HL-60/S4 treated with phorbol 12-myristate 13-acetate at 8.2 ng/mL for 4 days and 3 days (cell line): Measurements from ENCODE around the gene FAM13C.
"Not testable (repeated sequence)": the region's sequence is repeated elsewhere in the genome, so short reads cannot be mapped to it uniquely, and the experiment has no call there.

Experiments
- in situ Hi-C: fragments of 300-500 bp; cut with MboI; formaldehyde crosslinking; loops from 2 replicates; pipeline ENCODE4 v1.15.0; 2022; ENCODE audit warnings: low sequenced_read_pairs

The FAM13C gene

DNA sequence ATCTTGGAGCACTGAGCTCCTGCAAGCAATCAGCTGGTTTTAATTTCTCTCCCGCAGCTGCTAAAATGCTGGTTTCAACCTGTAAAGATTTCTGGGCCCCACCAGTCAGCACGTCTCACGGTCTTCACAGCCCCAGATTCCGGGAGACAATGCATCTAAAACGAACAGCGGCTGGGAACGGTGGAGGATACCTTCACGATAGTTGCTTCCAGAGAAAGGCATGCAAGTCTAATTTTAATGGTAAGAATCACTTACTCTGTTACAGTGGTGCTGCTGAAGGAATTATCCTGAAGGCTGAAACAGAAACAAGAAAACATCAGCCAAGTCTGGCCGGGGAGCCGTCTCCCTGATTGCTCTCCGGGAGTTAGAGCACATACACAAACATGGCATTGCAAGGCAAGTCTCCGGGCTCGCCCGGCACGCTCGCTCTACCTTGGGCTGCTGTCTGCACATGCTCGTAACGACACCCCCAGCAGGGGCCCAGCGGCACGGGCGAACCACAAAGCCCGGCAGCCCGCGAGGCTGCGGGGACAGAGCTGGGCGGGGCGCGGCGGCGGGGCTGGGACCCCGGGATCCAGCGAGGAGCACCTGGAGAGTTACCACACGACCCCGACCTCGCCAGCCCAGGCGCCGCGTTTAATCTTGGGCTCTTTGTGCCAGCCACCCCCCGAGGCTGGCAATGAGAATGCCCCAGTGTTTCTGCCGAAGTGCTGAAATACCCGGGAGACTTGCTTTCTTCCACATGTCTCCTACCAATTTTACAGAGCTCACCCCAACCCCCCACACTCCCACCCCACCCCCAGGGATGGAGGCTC lies at the start of gene FAM13C:
Gene FAM13C, minus strand, starts transcription at position 406 of the 815 bp plus-strand sequence. Its CDS starts 89 bp downstream, at position 317.
- in situ Hi-C loops, result no loop called here

DNA sequence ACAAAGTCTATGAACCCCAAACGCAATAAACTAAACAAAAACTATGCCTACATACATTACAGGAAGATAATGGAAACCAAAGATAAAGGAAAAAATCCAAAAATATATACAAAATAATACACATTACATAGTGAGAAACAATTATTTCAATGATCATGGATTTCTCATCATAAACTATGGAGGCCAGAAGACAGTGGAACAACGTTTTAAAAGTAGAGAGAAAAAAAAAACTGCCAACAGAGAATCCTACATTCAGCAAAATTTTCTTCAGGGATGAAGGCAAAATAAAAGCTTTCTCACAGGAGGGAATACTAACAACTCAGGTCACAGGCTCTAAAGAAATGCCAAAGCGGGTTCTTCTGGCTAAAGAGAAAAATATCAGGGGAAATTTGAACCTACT lies 42.9 kb upstream of the FAM13C start:
- in situ Hi-C loops, result no loop called here

DNA sequence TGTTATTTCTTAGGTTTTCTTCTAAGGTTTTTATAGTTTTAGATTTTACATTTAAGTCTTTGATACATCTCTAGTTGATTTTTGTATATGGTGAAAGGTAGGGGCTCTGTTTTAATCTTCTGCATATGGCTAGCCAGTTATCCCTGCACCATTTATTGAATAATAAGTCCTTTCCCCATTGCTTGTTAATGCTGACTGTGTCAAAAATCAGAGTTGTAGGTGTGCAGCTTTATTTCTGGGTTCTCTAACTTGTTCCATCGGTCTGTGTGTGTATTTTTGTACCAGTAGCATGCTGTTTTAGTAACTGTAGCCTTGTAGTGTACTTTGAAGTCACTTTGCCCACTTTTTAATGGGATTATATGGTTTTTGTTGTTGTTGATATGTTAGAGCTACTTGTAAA lies 37.9 kb upstream of the FAM13C start:
- in situ Hi-C loops, result no loop called here

DNA sequence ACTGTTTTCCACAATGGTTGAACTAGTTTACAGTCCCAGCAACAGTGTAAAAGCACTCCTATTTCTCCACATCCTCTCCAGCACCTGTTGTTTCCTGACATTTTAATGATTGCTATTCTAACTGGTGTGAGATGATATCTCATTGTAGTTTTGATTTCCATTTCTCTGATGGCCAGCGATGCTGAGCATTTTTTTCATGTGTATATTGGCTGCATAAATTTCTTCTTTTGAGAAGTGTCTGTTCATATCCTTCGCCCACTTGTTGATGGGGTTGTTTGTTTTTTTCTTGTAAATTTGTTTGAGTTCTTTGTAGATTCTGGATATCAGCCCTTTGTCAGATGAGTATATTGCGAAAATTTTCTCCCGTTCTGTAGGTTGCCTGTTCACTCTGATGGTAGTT lies 37.0 kb upstream of the FAM13C start:
- in situ Hi-C loops, result not testable (repeated sequence)

DNA sequence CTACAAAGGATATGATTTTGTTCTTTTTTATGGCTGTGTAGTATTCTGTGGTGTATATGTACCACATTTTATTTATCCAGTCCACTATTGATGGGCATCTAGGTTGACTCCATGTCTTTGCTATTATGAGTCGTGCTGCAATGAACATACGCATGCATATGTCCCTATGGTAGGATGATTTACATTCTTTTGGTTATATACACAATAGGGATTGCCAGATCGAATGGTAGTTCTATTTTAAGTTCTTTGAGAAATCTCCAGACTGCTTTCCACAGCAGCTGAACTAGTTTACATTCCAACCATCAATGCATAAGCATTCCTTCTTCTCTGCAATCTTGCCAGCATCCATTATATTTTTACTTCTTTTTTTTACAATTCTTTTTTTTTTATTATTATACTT lies 35.6 kb upstream of the FAM13C start:
- in situ Hi-C loops, result no loop called here

DNA sequence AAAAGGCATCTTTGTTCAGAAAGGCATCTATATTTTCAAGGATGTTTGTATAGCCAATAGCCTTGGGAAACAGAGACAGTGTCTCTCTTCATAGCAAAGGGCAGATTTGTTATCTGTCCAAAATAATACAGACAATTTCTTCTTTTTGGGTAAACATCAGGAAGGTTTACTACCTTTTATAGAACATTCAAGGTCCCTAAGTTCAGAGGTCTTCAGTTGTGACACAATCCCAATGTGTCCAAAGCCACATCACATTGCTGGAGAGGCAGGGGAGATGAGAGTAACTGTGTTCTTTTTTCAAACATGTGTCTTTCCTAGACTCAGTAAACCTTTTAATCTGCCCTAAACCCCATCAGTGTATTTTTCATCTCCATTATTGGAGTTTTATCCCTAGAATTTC lies 33.6 kb upstream of the FAM13C start:
- in situ Hi-C loops, result no loop called here

DNA sequence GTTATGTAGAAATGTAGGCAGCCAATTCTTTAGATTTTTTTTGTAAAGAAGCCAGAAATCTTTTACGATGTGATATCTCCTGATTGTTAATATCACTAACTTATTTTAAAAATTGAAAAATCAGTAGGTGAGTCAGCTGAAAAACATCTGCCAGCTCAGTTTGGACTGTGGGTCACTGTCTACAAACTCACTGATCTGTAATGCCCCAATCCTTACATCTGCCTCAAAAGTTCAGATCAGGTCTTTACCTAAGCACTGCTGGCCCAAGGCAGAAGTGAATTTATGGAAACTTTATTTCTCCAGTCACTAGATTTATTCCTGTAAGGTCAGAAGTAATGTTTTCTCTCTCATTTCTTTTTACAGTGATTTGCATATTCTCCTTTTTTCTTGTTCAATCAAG lies 31.0 kb upstream of the FAM13C start:
- in situ Hi-C loops, result no loop called here

DNA sequence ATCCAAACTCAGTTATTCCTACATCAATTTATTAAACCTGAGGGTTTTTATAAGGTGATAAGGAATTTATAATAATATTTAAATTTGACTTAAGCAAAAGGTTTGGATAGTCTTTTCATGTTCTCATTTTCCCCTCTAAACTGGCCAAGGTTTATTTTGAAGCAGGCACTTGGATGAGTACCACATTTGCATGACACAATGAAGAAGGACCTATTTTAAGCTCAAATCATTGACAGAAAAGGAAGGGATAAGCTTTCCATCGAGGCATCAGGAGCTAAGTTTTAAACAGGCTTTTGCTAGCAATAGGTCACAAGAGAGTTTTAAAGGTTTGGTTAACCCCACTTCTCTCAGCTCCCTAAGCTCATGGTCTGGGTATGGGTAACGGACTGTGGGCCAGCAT lies 28.7 kb upstream of the FAM13C start:
- in situ Hi-C loops, result no loop called here

DNA sequence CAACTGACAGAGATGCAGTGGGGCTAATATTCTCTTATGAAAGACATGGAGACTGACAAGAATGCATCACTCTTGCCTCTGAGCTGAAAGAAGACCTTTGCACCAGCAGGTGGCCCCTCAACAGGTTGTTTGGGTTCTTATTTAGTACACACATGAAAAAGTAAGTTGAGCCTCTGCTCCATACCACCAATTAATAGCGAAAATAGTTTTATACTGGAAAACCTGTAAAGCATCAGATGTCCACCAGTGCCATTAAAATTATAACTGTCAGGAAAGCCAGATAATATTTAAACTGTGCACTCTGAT lies 26.3 kb upstream of the FAM13C start:
- in situ Hi-C loops, result no loop called here

DNA sequence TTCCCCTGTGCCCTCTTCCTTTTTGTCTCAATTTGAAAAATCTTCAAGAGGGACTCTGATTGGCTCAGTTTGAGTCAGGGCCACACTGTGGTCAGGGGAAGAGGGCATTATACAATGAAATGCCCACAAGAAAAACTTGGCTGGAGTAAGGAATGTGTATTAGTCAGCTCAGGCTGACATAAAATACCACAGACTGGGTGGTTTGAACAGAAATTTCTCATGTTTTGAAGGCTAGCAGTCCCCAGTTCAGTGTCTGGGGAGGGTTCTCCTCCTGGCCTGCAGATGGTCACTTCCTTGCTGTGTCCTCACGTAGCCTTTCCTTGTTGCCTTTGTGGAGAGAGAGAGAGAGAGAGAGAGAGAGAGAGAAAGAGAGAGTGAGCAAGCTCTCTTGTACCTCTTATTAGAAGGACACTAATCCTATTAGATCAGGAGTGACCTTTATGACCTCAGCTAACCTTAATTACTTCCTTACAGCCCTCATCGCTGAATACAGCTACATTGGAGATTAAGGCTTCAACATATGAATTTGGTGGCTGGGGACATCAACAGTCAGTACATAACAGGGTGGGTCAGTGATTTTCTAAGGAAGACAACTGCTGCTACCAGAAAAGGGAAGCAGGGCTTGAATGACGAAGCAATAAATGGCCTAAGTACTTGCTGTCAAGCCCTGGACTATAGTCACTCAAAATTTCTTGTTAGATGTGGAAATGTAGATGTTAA lies 25.8 kb upstream of the FAM13C start:
- in situ Hi-C loops, result no loop called here

DNA sequence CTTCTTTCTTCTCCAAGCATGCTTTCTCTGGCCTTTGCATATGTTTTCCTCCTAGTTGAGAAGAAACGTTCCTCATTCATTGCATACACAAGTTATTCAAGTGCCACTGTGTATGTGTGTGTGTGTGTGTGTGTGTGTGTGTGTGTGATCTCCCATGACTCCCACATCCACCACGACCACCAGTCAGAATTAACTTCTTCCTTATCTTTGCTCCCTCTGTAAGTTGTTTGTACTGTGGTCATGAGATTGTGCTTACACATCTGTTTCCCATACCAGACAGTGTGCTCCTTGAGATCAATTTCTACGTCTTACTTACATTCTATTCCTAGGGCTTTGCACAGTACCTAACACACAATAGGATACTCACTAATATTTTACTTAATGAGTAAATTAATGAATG lies 22.4 kb upstream of the FAM13C start:
- in situ Hi-C loops, result no loop called here

DNA sequence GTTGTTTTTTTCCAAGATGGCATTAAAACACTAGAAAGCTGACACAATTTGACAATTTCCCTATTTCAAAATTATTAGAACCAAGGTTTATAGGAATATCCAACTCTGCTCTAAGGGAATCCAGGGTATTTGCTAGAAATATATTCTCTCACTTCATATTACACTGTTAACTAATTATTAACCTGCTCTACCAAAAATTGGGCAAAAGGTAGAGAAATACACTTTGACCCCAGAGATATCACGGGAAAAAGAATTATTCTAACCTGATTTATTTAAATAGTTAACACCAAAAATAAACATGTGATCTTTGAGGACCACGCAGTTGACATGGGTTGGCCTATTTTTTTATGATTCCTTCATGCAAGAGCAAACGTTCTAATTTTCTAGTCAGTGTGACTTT lies 21.6 kb upstream of the FAM13C start:
- in situ Hi-C loops, result no loop called here

DNA sequence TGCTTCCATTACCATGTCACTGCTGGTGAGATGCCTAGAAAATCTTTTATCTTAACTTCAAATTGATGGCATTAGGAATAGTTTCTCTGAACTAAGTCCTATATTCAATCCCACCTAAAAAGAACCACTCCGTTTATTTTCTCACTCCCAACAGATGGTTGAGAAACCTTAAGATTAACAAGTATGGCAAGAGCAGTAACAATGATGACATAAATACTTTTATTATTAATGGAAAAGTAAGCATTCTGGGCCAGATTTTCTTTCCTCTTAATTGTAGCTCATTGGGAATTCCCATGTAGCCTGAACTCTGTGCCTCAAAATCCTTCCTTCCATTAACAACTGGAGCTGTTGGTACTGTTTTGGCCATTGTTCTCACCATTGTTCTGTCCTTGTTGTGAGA lies 21.1 kb upstream of the FAM13C start:
- in situ Hi-C loops, result no loop called here

DNA sequence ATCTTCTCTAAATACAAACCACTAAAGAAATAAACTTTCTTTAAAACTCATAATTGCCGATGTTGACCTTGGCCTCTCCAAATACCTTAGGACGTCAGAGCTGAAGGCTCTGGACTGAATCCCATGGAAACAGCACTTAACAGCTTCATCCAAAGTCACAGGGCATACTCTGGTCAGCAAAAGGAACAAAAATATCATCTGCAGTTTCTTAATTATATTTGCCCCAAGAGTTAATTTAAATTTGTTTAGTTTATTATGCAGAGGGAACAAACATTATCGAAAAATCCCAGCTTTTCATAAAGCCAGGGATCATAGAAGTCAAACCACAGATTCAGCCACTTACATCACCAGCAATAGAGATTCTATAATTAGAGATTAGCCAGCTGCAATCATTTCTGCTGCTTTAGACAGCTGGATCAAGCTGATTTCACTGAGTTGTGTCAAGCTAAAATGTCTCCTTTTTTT lies 20.5 kb upstream of the FAM13C start:
- in situ Hi-C loops, result no loop called here

DNA sequence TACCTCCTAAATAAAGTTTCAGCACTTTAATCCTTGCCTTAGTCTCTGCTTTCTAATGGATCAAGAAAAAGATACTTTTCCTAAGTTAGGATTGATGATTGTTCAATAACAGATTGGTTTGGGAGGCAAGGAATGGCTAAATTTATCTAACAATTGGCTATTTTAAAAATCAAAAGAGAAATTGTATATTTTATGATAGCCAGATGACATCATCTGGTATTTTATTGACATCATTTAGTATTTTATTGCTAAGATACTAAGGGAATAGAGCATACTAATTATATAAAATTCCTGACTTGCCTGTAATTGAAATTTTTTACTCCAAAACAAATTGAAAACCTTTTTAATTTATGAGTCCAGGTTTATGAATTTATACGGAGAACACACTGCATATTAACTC lies 19.3 kb upstream of the FAM13C start:
- in situ Hi-C loops, result no loop called here

DNA sequence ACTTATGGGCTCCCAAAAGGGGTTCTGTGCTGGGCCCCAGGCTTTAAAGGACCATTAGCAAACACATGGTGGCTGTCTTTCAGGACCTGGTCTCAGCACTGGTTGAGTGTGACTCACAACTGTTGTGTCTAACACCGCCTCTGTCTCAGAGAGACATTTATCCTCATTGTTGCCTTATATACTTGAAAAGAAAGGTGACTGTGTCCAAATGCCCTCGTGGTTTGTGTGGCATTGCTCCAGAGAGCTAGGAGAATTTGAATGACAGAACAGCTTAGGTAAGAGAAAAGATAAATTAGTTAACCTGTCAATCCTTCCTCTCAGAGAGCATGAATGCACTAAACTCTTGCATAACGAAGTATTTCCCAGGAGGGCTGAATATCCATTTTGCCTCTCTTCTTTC lies 14.5 kb upstream of the FAM13C start:
- in situ Hi-C loops, result no loop called here

DNA sequence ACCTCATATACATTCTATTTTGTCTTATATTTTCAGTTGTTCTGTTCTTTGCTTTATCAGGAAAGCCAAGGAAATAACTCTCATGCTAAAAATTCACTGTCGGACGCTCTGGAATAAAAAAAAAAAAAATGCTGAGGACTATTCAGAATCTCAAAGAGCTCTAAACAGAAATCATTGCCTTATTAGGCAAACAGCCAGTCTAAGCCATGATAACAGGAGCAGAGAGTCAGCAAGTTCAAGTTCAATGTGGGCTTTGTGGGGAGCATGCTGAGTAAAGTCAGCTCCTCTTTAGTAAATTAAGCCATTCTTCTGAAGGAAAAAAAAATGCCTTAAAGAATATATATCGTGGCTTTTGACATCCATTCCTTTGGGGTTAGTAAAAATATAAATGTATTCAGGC lies 13.6 kb upstream of the FAM13C start:
- in situ Hi-C loops, result no loop called here

DNA sequence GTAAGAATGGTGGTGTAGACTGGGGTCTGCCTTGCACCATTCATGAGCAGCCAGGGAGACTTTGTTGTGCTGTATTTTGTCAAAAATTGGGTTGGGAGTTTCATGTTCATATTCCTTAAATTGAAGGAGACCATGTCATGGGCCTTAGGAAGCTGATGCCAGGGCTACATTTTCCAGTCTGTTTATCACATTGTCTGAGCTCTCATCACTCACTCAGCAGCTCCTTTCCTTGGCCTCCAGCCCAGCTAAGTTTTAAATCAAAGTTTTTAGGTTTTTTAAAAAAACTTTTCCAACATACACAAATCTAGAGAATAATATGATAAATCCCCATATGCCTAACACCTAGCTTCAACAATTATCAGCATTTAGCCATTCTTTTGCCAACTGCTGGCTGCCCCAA lies 12.6 kb upstream of the FAM13C start:
- in situ Hi-C loops, result no loop called here

DNA sequence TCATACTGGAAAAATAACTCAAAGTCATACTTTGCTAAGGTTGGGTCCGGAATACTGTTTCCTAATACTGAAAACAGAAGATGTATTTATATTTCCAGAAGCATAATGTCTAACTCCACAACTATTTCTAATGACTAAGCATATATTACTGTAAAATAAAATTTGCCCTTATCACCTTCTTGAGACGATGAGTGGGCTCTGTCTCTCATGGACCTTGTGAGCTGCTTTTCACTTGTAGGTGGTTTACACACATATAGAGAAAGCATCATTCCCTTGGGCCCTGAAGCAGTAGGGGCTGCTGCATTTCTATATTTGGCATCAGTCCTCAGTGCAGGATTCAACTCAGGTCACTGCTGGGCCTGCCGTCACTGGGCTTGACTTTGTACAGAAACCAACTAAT lies 10.7 kb upstream of the FAM13C start:
- in situ Hi-C loops, result no loop called here

DNA sequence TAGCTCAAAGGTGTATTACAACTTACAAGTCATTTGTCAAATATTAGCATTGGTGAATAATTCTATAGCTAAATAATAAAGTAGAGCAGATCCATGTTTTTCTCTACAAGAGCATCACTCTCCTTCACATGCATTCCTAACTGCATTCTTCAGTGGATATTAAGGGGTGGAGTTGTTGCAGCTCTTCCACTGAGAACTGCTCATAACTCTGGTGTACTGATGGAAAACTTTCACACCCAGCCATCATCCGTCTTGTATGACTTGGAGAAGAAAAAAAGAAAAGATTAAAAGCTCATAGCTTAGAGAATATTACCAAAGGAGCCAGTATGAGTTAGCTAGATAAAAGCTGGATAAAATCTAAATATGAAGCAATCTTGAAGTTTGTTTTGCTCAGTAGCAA lies 10.2 kb upstream of the FAM13C start:
- in situ Hi-C loops, result no loop called here

DNA sequence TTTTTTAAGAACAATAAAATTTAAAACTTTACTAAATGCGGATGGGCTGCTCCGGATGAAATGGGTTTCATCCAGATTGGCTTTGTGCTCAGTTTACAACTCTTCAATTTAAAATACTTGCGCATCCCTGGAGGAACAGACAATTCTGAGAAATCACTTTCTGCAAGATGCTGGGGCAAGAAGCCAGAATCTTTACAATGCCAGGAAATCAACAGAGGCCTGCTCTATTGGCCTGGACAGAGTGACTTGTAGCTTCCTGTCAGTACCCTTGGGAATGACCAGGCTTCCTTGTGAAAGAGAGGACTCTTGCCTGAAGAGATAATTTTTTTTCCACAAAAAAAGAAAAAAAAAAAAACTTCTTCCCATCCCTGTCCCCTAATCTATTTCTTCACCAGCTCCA lies 3.9 kb upstream of the FAM13C start:
- in situ Hi-C loops, result no loop called here

DNA sequence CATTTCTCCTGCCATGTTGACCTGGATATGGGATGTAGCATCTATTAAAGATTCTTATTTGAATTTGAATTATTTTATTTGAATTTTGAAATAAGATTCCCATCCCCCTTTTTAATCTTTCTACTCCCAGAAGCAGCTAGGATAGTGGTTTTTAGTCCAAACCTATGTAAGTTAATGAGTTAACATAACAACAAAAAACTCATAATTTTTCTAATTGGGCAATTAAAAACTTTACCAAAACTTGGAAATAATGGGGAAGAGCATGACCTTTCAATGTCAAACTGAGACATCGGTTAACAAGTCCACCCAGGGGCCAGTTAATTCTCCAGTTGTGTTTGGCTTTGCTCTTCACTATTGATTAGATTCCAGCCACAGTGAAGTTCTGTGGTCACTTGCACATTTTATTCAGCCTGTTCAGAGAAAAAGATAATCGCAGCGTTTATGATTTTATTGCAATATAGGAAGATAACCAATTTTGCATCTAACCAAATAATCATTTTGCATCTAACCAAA lies 1.2 kb upstream of the FAM13C start:
- in situ Hi-C loops, result no loop called here
